Thyroid gland (tissue), 4 donors: Measurements from ENCODE around the gene CRLF1. TPM values are rescaled to one million over a fixed set of nuclear protein-coding genes. Genes with fewer than 3 reads are reported as not detected.
A peak's percentile ranks its signal among the peaks of the same experiment; 100 is the strongest.

Experiments
- DNase-seq, 2 donors: peaks; one replicate each; pipeline ENCODE4 v3.0.0-alpha.2; 2019
- H3K27ac ChIP-seq, 3 donors: fragments of 200-600 bp; sonication (generic); 1 replicate in 2 of 3; 2 replicates in 1 of 3; pipeline ENCODE4 v1.5.1; 2016 to 2019; ENCODE audit warnings: mild to moderate bottlenecking in 1 of 3, moderate library complexity in 1 of 3
- H3K27me3 ChIP-seq: fragments of 200-600 bp; sonication (generic); one replicate; pipeline ENCODE4 v1.5.1; 2019
- H3K36me3 ChIP-seq, 2 donors: fragments of 200-600 bp; sonication (generic); one replicate each; pipeline ENCODE4 v1.5.1; 2016 to 2019
- H3K4me1 ChIP-seq, 2 donors: fragments of 200-600 bp; sonication (generic); one replicate each; pipeline ENCODE4 v1.5.1; 2017 to 2019
- H3K4me3 ChIP-seq, 3 donors: fragments of 200-600 bp; sonication (generic); replicated peaks in 1 of 3; 1 replicate in 2 of 3; 2 replicates in 1 of 3; pipeline ENCODE4 v1.5.1; 2016; ENCODE audit warnings: mild to moderate bottlenecking in 1 of 3
- H3K9me3 ChIP-seq: fragments of 200-600 bp; sonication (generic); one replicate; pipeline ENCODE4 v1.5.1; 2017
- POLR2A ChIP-seq, 2 donors: fragments of 450-650 bp; IDR thresholded peaks; one replicate each; pipeline ENCODE4 v1.6.1; 2017; ENCODE audit warnings: antibody characterized with exemption in 2 of 2, mild to moderate bottlenecking in 2 of 2, moderate library complexity in 1 of 2
- WGBS, 2 donors: methylation state at CpG; one replicate each; pipeline ENCODE4 v1.1.5; 2017; 5-methylcytosine and 5-hydroxymethylcytosine counted together
- intact Hi-C: fragments of 100-400 bp; cut with DNase I; formaldehyde crosslinking; loops from one replicate; pipeline ENCODE4 v1.15.1; 2023
- total RNA-seq, 4 donors: library from RNA; depleted of rRNA; stranded (reverse); fragments of >200 nt; gene quantifications; one replicate each; pipeline ENCODE4 v1.2.3, GENCODE V29; 2016
- TF ChIP-seq, protein P1 (sequence below), 6 experiments: fragments of 200-600 bp in 3 of 6; fragments of 450-650 bp in 3 of 6; sonication (generic) in 3 of 6; IDR thresholded peaks; one replicate each; pipeline ENCODE4 v1.5.1; 2016 to 2019; ENCODE audit warnings: antibody characterized with exemption in 6 of 6, mild to moderate bottlenecking in 2 of 6, inconsistent platforms in 1 of 6, moderate library complexity in 1 of 6

Gene CRLF1
- total RNA-seq, 4 donors from 2014 or later, result 87.2 to 140 (median 101) TPM

- no peak for TF ChIP-seq POLR2A (IDR thresholded peaks at IDR 0.05)
- TF ChIP-seq, protein P1, sequence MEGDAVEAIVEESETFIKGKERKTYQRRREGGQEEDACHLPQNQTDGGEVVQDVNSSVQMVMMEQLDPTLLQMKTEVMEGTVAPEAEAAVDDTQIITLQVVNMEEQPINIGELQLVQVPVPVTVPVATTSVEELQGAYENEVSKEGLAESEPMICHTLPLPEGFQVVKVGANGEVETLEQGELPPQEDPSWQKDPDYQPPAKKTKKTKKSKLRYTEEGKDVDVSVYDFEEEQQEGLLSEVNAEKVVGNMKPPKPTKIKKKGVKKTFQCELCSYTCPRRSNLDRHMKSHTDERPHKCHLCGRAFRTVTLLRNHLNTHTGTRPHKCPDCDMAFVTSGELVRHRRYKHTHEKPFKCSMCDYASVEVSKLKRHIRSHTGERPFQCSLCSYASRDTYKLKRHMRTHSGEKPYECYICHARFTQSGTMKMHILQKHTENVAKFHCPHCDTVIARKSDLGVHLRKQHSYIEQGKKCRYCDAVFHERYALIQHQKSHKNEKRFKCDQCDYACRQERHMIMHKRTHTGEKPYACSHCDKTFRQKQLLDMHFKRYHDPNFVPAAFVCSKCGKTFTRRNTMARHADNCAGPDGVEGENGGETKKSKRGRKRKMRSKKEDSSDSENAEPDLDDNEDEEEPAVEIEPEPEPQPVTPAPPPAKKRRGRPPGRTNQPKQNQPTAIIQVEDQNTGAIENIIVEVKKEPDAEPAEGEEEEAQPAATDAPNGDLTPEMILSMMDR (IDR thresholded peaks at IDR 0.05), result no peak
- H3K9me3 ChIP-seq, result no peaks in the 10 kb centered on the region
- H3K36me3 ChIP-seq, result no peaks in the 10 kb centered on the region
- H3K4me1 ChIP-seq, result peaks cover 25 to 35% of the 10 kb centered on the region in 2 donors
- peaks cover 46% of the 10 kb centered on the region for H3K27me3 ChIP-seq
- no peak overlapping the region for H3K27ac ChIP-seq
- no peak for DNase-seq
- intact Hi-C loops, result no loop called here
- peak overlapping the region in 1 of 3 donors; percentile 25 for H3K4me3 ChIP-seq
- 2 to 3% methylated on average over 25 of the region's 30 CpGs for WGBS, 2 donors
These were observed 5.6 kb upstream of the CRLF1 start for GRCh38 chr19:18612051-18612771.

DNA sequence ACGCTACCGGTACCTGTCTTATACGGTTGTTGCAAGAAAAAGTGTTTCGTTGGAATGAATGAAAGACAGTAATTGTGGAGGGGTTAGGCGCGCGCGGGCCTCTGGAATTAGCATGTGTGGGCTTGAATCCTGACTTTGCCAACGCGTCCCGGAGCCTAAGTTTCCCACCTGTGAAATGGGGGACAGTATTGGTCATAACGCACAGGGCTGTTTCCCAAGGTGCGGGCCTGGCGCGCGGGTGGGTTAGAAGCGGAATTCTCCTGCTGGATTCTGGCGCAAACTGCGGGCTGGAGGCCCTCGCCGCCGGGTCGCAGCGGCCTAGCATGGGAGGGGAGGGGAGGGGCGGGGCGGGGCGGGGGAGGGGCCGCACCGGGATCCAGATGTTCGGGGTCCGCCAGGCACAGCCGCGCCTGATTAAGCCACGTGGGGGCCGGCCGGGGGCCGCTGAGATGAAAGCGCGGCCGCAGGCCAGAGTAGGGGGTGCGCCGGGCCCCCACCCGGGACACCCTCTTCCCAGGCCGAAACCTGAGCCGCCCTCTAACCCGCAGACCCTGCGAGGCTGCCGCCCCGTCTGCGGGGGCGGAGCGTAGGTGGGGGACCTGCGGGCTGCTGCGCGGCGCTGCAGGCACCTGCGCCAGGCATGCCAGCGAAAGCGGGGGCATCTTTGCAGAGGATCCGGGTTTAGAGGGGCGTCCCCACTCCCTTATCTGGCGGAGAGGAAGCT is 4.9 kb upstream of the CRLF1 start:
- Histone ChIP-seq H3K9me3 (no peaks in the 10 kb centered on the region), H3K27ac (no peak overlapping the region), H3K36me3 (no peaks in the 10 kb centered on the region), H3K27me3 (peaks cover 47% of the 10 kb centered on the region), H3K4me1 (peaks cover 28 to 40% of the 10 kb centered on the region in 2 donors), H3K4me3 (no peak overlapping the region)
- TF ChIP-seq, protein P1 (IDR thresholded peaks at IDR 0.05), result no peak
- no peak for TF ChIP-seq POLR2A (IDR thresholded peaks at IDR 0.05)
- no peak for DNase-seq
- intact Hi-C loops, result no loop called here
- WGBS, 2 donors, result 4 to 5% methylated on average over 17 to 21 of the region's 62 CpGs

GRCh38 chr19:18610556-18611326 is 4.1 kb upstream of the CRLF1 start:
- peaks cover 47% of the 10 kb centered on the region for H3K27me3 ChIP-seq
- H3K4me3 ChIP-seq, result no peak overlapping the region
- 4 to 7% methylated on average over 20 of the region's 45 CpGs for WGBS, 2 donors
- peaks cover 28 to 46% of the 10 kb centered on the region in 2 donors for H3K4me1 ChIP-seq
- intact Hi-C loops, result no loop called here
- H3K36me3 ChIP-seq, result no peaks in the 10 kb centered on the region
- TF ChIP-seq, protein P1 (IDR thresholded peaks at IDR 0.05), result no peak
- no peak for TF ChIP-seq POLR2A (IDR thresholded peaks at IDR 0.05)
- no peak for DNase-seq
- no peak overlapping the region for H3K27ac ChIP-seq
- H3K9me3 ChIP-seq, result no peaks in the 10 kb centered on the region

GRCh38 chr19:18610245-18610555 is 3.6 kb upstream of the CRLF1 start:
- H3K4me1 ChIP-seq, result peaks cover 28 to 47% of the 10 kb centered on the region in 2 donors
- no peak overlapping the region for H3K4me3 ChIP-seq
- TF ChIP-seq POLR2A (IDR thresholded peaks at IDR 0.05), result no peak
- TF ChIP-seq, protein P1 (IDR thresholded peaks at IDR 0.05), result no peak
- H3K9me3 ChIP-seq, result no peaks in the 10 kb centered on the region
- intact Hi-C loops, result no loop called here
- DNase-seq, result no peak
- 67% methylated on average over 2 of the region's 3 CpGs; no CpG with 5 or more reads in 1 of the 2 donors for WGBS, 2 donors
- H3K27me3 ChIP-seq, result peaks cover 48% of the 10 kb centered on the region
- no peaks in the 10 kb centered on the region for H3K36me3 ChIP-seq
- no peak overlapping the region for H3K27ac ChIP-seq
